Measurements from ENCODE around the gene MINDY1. TPM values are rescaled to one million over a fixed set of nuclear protein-coding genes. Genes with fewer than 3 reads are reported as not detected.
A peak's percentile ranks its signal among the peaks of the same experiment; 100 is the strongest.

MINDY1 gene
- total RNA-seq, 1 donor from 2014 or later, result 40.6 TPM

DNA sequence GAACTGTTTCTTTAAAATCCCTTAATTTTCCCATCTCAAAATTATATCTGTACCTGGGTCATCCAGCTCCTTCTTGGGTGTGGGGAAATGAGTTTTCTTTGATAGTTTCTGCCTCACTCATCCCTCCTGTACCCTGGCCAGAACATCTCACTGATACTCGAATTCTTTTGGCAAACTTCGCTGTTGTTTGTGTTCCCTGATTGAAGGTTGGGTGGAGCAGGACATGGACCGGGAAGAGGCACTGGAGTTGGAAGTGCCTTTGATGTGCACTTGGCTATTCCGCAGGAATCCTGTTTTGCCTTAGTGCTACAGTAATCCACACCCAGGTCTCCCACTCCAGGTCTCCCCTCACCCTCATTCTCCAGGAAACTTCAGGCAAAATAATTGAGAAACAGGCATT, 11.2 kb downstream of the MINDY1 start:
- no peak for DNase-seq
- intact Hi-C loops (cut with micrococcal nuclease), result no loop called here
- peak; percentile 22 for ATAC-seq

DNA sequence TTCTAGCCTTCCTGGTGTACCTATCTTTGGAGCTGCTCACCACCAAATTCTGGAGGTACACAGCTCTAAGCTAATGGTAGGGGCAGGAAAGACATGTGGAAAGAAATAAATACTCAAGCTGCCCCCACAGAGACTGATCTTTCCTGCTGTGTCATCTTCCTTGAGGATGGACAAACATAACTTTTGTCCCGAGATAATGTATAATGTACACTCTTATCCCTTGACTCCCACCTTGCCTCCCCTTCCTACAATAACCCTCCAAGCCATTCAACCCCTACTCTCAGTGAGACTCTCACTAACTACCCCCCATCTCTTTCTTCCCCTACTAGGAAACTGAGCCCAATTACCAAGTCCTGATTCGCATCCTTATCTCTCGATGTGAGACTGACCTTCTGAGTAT, 12.5 kb downstream of the MINDY1 start:
- ATAC-seq (no peak), DNase-seq (no peak)
- intact Hi-C loops (cut with micrococcal nuclease), result no loop called here

DNA sequence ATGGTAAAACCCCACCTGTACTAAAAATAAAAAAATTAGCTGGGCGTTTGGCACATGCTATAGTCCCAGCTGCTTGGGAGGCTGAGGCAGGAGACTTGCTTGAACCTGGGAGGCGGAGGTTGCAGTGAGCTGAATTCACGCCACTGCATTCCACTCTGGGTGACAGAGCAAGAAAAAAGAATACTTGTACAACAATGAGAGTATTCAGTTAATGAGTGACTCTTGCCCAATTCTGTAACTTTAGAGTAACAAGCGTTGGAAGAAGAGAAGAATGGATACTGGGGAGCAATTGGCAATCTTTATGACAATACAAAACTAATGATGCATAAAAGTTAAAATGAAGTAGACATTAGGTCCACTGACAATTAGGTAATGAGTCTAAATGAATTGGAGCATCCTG, 14.1 kb downstream of the MINDY1 start:
- DNase-seq, result no peak

DNA sequence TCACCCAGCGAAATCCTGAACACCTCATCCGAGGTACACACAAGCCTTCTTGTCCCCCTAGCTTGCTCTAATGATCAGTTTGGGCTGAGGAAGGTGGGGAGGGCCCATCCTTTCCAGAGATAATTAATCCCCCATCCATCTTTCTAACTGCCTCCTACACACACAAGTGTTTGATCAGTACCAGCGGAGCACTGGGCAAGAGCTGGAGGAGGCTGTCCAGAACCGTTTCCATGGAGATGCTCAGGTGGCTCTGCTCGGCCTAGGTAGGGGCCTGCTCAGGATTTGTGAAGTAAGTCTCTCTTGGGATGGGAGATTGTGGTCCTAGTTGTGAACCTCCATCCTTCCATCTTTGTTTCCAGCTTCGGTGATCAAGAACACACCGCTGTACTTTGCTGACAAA, 18.8 kb downstream of the MINDY1 start:
- intact Hi-C loops (cut with micrococcal nuclease), result no loop called here
- DNase-seq (no peak), ATAC-seq (no peak)

More for the DNA sequence above, 14.1 kb downstream of the MINDY1 start:
- intact Hi-C loops (cut with micrococcal nuclease), result no loop called here
- ATAC-seq, result no peak

DNA sequence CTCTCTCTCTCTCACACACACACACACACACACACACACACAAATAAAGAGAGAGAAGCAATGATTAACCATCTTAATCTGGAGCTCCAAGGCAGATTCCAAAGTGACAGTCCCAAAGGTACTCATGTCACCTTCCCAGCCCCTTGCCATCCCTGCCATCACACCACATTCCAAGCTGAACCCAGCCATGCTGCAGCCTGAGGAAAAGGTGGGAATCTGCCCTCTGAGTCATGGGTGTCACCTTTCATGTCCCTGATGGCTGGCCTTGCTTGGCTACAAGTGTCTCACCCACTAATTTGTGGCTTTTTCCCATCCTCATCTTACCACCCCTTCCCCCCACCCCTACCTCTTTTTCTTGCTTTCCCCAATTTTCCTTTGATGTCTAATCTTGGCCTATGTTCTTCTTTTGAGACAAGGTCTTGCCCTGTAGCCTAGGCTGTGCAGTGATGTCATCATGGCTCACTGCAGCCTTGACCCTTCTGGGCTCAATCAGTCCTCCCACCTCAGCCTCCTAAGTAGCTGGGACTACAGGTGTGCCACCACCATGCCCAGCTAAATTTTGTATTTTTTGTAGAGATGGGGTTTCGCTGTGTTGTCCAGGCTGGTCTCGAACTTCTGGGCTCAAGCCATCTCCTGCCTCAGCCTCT, 21.4 kb downstream of the MINDY1 start:
- DNase-seq (no peak), ATAC-seq (no peak)
- intact Hi-C loops (cut with micrococcal nuclease), result no loop called here

DNA sequence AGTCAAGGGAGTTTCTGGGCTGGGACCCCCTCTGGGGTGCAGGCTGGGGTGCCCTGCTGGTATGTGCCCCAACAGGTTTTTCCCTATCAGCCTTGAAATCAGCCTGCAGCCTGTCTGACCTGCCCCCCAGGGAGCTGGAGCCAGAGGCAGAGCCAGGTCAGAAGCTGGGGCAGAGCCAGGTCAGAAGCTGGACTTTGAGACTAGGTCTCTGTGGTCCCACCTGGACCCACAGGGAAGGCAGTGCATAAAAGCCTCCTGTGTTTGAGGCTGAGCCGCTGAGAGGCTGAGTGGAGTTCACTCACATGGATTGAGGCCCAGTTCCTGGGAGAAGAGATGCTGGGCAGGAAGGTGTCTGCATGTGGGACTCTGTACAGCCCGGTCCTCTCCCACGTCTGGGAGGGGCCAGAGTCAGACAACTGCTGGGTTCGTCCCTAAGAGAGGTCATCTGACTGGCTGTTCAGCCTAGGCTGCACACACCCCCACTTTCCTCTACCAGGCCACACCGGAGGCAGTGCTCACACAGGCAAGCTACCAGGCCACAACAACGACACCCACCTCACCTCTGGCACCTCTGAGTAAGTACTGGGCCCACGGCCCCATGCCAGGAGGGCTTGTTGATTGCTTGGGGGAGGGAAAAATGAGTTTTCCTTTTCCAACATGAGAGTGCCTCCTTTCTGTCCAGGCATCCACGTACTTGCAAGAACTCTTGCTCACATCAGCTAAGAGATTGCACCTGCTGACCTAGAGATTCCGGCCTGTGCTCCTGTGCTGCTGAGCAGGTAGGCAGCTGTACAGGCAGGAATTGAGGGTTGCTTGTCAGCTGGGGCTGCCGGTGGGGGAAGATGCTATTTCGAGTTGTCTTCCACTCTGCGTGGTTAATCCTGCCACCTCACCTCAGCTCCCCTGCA, 24.6 kb downstream of the MINDY1 start, which contains the start of gene ANXA9:
TSS of gene ANXA9 (plus strand) at position 488 of the 908 bp plus-strand sequence. CDS start 814 bp downstream, outside the sequence.
- intact Hi-C loops (cut with micrococcal nuclease), result no loop called here
- DNase-seq (no peak), ATAC-seq (no peak)

DNA sequence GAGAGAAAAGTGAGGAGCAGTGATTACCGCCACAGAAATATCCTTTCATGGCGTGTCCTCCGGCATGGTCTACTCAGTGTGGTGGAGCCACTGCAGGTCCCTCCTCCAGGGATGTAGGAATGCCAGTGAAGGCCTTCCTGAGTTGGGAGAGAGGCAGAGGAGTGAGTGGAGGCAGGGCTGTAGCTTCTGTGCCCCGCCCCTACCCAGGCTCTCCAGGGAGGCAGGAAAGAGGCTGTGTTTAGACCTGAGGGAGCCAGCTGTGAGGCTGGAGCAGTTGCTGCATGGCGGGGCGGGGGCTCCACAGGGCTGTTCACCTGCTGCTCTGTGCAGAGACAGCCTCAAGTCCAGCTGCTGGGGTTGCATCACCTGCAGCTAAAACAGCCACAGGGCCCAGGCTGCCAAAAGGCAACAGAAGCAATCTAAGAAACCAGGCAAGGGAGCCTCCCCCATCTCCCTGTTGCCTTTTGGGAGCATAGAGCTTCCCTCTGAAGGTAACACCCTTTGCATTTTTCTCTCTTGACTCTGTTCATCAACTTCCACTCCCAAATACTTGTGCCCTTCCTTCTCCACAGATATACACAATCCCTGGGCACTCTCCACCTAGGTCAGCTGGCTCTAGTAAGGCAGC, 25.4 kb downstream of the MINDY1 start:
- intact Hi-C loops (cut with micrococcal nuclease), result no loop called here
- DNase-seq, result no peak
- ATAC-seq, result no peak

DNA sequence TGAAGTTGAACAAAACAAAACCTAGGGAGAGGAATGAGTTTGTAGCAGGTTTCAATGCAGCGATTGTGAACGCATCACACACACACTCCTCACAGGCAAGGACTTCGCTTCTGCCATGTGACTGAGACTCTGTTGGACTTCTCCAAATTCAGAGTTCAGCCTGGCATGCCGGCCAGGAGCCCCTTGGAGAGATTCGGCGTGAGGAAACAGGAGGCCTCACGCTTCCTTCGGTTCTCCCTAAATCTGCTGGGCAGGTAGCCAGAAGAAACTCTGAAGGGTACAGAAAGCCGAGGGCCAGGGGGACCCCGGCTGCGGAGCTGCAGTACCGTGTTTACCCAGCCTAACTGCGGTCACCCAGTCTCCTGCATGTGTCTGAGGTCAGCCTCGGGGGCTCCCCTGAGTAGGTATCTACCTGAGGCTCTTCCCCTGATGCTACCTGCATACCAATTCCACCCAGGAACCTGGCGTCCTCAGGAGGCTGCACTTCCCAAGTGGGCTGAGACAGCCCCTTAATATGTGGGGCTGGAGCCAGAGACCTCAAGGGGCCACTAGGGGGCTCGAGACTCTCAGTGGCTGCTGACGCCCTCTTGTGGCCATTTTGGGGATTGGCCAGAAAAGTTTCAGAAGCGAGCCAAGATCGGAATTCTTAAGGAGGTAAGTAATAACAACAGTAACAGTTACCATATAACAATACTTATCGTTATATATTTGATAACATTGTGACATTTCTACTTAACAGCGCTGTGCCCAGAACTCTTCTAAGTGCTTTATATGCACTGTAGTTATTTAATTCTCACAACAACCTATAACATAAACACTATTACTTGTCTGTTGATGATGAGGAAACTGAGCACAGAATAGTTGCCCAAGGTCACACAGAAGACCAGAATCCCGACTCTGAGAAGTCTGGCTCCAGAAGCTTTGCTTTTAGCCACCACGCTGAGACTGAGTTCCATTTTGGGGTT, 27.3 kb downstream of the MINDY1 start:
- ATAC-seq, result peak; percentile 39
- peak; percentile 85 for DNase-seq
- intact Hi-C loops (cut with micrococcal nuclease), result no loop called here

DNA sequence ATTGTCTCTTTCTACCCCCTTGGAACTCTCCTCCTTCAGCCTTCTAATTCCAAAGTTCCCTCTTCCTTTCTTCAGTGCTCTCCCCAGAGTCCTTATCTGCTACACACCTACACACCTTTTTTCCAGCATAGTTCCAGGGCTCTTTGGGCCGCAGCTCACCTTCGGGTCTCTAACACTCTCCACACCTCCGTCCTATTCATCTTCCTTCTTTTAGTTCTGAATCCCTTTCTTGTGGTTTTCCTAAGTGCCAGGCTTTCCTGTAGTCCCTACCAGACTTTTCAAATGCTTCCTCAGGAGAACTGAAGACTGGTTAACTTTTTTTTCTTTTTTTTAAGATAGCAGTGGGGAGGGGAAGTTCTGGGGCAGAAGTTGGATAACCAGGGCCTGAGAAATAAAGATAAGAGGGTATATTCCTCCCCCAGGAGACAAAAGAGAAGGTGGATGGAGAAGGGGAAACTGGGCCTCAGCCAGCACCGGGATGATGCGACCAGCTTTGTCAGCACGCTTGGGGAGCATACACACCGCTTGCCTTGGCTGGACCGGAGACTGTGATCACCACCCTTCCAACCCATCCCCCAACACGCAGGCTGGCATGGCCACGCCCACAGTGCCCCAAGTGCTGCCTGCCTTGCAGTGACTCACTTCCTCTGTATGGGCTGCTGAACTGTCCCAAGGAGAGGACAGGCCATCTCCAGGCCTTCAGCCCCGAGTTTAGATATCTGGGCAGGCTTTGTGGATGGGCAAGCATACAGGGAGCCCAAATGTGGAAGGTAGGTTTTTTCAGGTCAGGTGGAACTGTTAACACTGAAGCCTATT, 29.6 kb downstream of the MINDY1 start:
- peak; percentile 57 for ATAC-seq
- DNase-seq, result peak; percentile 87
- intact Hi-C loops (cut with micrococcal nuclease), result no loop called here

DNA sequence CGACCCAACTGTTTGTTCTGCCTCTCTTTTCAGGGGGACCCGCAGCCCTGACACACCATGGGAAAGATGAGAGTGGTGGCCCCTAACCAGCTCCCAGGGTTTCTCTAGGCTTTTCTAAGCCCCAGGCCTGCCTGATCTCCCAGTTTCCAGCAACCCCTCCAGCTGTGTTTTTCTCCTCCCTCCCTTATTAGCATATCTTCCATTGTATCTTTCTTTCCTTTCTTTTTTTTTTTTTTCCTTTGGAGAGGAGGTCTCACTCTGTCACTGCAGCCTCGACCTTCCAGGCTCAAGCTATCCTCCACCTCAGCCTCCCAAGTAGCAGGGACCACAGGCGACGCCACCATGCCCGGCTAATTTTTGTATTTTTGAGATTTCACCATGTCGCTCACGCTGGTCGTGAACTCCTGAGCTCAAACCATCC, 30.3 kb downstream of the MINDY1 start:
- DNase-seq (no peak), ATAC-seq (no peak)
- intact Hi-C loops (cut with micrococcal nuclease), result no loop called here

DNA sequence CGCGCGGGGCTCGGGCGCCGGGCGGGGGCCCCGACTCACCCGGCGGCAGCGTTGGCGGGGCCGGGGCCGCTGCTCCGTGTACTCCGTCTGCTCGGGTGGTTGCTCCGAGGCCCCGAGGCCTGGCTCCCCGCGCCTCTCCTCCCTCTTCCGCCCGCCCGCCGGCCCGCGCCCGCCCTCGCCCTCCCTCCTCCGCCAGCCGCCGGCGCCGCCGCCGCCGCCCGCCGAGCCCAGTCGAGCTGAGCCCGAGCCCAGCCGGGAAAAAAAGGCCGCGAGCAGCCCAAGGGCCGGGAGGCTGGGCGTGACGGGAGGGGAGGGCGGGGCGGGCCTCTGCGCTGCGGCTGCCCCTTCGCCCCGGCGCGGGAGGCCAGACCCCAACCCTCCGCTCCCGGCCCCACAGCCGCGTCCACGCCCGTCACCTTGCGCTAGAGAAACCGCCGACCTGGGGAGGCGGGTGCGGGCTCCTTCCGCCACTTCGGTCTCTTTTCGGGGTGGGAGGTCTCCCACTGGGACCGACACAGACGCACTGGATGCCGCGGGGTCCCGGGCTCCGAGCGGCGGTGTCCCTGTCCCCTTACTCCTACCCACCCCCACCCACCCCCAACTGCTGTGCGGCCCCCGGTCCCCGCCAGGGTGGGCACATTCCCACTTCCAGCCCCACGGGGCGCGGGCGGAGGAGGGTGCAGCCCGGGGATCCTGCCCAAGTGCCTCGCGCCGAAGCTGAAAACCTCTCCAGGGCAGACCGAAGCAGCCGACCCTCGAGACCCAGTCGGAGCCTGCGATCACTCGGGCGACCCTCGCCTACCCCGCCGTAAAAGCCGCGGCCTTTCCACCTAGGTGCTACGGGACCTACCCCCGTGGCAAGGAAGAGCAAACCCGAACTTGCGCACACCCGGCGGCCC, 31.9 kb downstream of the MINDY1 start, which contains the start of gene CERS2:
TSS of gene CERS2 (minus strand) at position 256 of the 899 bp plus-strand sequence. CDS start 5,745 bp downstream, outside the sequence.
- intact Hi-C loops (cut with micrococcal nuclease), result no loop called here
- DNase-seq (peak; percentile 91), ATAC-seq (peak; percentile 67)

DNA sequence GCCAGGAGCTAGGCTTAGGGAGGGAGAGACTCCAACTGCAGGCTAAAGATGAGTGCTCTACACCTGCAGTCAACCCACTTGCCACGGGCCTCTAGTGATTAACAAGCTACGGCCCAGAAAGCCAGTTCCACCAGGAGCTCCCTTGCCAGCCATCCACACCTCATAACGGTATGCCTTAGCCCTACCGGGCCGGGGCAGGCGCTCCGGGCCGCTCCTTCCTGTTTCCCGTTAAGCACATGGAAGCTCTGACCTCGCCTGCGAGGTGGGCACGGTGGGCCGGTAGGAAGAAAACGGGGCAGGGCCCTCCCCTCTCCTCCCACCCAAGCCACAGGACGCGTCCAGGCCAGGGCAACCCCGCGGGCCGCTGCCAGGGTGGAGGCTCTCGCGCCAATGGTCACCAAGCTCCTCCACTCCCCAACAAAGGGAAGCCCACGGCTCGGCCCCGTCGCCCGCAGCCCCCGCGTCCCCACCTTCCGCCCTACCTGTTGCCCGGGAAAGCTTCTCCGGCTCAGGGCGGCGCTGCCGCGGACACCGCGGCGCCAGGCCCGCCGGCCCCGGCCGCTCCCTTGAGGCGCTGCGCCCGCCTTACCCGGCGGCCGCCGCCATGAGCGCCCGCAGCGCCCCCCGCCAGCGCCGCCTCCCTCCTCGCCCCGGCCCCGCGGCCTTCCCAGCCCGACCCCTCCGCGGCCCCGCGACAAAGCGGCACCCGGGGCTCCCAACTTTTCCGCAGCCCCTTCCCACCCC, 32.7 kb downstream of the MINDY1 start:
- intact Hi-C loops (cut with micrococcal nuclease), result no loop called here
- ATAC-seq, result peak; percentile 12
- peak; percentile 63 for DNase-seq

DNA sequence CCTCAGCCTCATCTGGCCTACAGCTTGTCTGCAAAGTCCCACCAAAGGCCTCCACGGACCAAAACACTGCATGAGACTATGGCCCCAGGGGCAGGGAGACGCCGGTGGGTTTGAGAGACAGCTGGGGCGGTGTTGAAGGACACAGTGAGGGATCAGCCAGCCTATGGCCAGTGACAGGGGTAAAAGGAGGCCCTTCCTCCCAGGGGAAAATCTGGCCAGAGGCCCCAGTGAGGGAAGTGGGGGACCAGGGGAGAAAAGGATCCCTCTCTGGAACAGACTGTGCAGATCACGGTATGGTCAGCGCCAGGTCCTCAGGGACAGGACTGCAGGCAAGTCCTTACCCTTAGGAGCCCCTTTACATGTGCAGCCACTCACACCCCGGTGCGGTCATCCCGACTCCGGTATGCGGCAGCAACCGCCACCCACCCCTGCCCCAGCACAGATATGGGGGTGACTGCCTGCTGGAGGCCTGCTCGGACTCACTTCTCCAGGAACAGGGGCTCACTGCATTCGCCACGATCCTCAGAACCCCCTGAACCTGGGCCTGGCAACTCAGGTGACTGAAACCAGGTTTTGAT, 33.4 kb downstream of the MINDY1 start:
- ATAC-seq, result no peak
- intact Hi-C loops (cut with micrococcal nuclease), result no loop called here

DNA sequence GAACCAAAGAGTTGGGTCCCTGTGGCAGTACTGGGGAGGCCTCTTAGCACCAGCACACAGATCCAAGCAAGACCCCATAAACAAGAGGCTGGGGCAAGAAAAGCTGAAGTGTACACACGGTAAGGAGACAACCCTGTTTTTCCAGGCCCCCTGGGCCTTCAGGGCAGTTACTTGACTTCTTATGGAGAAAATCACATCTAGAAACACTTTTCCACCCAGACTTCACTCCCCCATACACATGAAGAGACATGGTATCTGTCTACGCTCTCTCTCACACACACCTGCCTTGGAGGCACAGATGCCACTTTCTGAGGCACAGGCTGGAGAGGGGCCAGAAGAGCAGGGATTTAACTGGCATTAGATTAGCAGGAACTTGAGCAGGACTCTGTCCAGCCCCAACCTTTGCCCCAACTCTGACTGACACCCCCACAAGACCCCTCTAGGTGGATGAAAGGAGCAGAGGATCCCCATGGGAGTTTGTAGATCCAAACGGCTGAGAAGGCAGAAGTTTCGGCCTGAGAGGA, 34.2 kb downstream of the MINDY1 start:
- intact Hi-C loops (cut with micrococcal nuclease), result no loop called here
- no peak for DNase-seq
- ATAC-seq, result no peak

More for the DNA sequence above, 33.4 kb downstream of the MINDY1 start:
- DNase-seq, result no peak

DNA sequence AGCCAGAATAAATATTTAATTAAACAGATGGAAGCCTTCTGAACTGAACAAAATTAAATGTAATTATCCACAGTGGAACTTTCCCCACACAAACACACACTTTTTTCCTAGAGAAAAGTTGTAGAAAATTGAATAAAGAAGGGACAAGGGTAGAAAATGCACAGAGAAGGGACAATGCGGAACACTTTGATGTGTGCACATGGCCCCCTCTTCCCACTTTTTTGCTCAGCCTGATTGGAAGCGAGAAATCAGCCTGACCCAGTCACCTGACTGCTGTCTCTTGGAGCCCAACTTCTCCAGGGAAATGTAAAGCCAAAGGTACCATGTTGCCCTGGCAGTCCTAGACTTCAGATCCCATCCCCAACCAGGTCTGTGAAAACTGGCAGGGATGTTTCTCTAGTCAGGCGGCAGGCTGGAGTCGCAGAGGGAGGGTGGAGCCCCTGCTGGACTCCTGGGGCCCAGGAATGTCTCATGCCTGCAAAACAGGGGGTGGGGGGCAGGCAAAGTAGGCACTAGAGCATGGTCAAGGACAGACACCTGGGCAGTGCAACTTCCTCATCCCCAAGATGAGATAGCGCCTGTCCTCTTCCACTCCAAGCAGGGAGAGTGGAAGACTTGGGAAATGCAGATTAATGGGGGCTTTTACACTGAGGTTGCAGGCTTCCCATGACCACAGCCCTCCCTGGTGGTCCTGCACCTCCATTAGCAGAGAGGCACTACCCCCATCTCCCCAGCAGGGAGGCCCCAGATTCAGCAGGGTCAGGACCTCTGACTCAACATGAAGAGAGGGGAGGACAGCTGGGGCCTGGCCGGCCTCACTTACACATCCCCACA, 34.9 kb downstream of the MINDY1 start:
- no peak for DNase-seq
- peak; percentile 9 for ATAC-seq
- intact Hi-C loops (cut with micrococcal nuclease), result no loop called here
